ENCODE measurements around the gene AKAP1. TPM values are rescaled to one million over a fixed set of nuclear protein-coding genes. Genes with fewer than 3 reads are reported as not detected.

Gene AKAP1
- total RNA-seq, 1 donor from 2014 or later = 24.6 TPM

GRCh38 chr17:57152967-57153528, 68.0 kb downstream of the AKAP1 start:
- Mint-ChIP-seq H3K27me3 (ENCODE audit: unreplicated experiment) (peaks cover under 1% of the 10 kb centered on the region), H3K27ac (ENCODE audit: unreplicated experiment) (no peak overlapping the region), H3K4me1 (ENCODE audit: unreplicated experiment) (no peaks in the 10 kb centered on the region), H3K9me3 (ENCODE audit: unreplicated experiment) (no peaks in the 10 kb centered on the region), H3K36me3 (ENCODE audit: low read depth, unreplicated experiment) (peaks cover 5% of the 10 kb centered on the region), H3K4me3 (ENCODE audit: unreplicated experiment) (no peak overlapping the region)
- no peak for TF ChIP-seq CTCF (IDR thresholded peaks at IDR 0.05; ENCODE audit: unreplicated experiment)
- no peak for DNase-seq (ENCODE audit: low spot score)

- H3K4me1 Mint-ChIP-seq (ENCODE audit: unreplicated experiment) = peaks cover 2% of the 10 kb centered on the region
- H3K9me3 Mint-ChIP-seq (ENCODE audit: unreplicated experiment) = no peaks in the 10 kb centered on the region
- no peak for TF ChIP-seq CTCF (IDR thresholded peaks at IDR 0.05; ENCODE audit: unreplicated experiment)
- no peaks in the 10 kb centered on the region for H3K36me3 Mint-ChIP-seq (ENCODE audit: low read depth, unreplicated experiment)
- no peak for DNase-seq (ENCODE audit: low spot score)
- no peak overlapping the region for H3K27ac Mint-ChIP-seq (ENCODE audit: unreplicated experiment)
- H3K4me3 Mint-ChIP-seq (ENCODE audit: unreplicated experiment) = no peak overlapping the region
- H3K27me3 Mint-ChIP-seq (ENCODE audit: unreplicated experiment) = peaks cover 2% of the 10 kb centered on the region
Observed at GRCh38 chr17:57154921-57155320, 69.9 kb downstream of the AKAP1 start.

- Mint-ChIP-seq H3K27me3 (ENCODE audit: unreplicated experiment) (peaks cover 2% of the 10 kb centered on the region), H3K9me3 (ENCODE audit: unreplicated experiment) (no peaks in the 10 kb centered on the region), H3K4me3 (ENCODE audit: unreplicated experiment) (no peak overlapping the region), H3K27ac (ENCODE audit: unreplicated experiment) (no peak overlapping the region), H3K36me3 (ENCODE audit: low read depth, unreplicated experiment) (no peaks in the 10 kb centered on the region), H3K4me1 (ENCODE audit: unreplicated experiment) (peaks cover 2% of the 10 kb centered on the region)
- DNase-seq (ENCODE audit: low spot score) = no peak
- TF ChIP-seq CTCF (IDR thresholded peaks at IDR 0.05; ENCODE audit: unreplicated experiment) = no peak
Observed at GRCh38 chr17:57158325-57158724, 73.3 kb downstream of the AKAP1 start.

GRCh38 chr17:57158795-57159194, 73.7 kb downstream of the AKAP1 start:
- H3K4me3 Mint-ChIP-seq (ENCODE audit: unreplicated experiment) = no peak overlapping the region
- no peak overlapping the region for H3K27ac Mint-ChIP-seq (ENCODE audit: unreplicated experiment)
- no peak for TF ChIP-seq CTCF (IDR thresholded peaks at IDR 0.05; ENCODE audit: unreplicated experiment)
- H3K4me1 Mint-ChIP-seq (ENCODE audit: unreplicated experiment) = peaks cover 2% of the 10 kb centered on the region
- H3K36me3 Mint-ChIP-seq (ENCODE audit: low read depth, unreplicated experiment) = no peaks in the 10 kb centered on the region
- DNase-seq (ENCODE audit: low spot score) = no peak
- H3K9me3 Mint-ChIP-seq (ENCODE audit: unreplicated experiment) = no peaks in the 10 kb centered on the region
- peaks cover 2% of the 10 kb centered on the region for H3K27me3 Mint-ChIP-seq (ENCODE audit: unreplicated experiment)

GRCh38 chr17:57160624-57161023, 75.6 kb downstream of the AKAP1 start:
- Mint-ChIP-seq H3K27me3 (ENCODE audit: unreplicated experiment) (peaks cover 2% of the 10 kb centered on the region), H3K9me3 (ENCODE audit: unreplicated experiment) (no peaks in the 10 kb centered on the region), H3K36me3 (ENCODE audit: low read depth, unreplicated experiment) (no peaks in the 10 kb centered on the region), H3K4me1 (ENCODE audit: unreplicated experiment) (peaks cover 2% of the 10 kb centered on the region), H3K27ac (ENCODE audit: unreplicated experiment) (no peak overlapping the region), H3K4me3 (ENCODE audit: unreplicated experiment) (no peak overlapping the region)
- DNase-seq (ENCODE audit: low spot score) = no peak
- no peak for TF ChIP-seq CTCF (IDR thresholded peaks at IDR 0.05; ENCODE audit: unreplicated experiment)

Measured in endothelial cell (in vitro differentiated cells).